Kidney epithelial cell (primary cell): ENCODE data around the gene TEKT3. TPM values are rescaled to one million over a fixed set of nuclear protein-coding genes. Genes with fewer than 3 reads are reported as not detected.

Experiments
- DNase-seq: peaks from one replicate; pipeline ENCODE4 v3.0.0-alpha.2; 2010; ENCODE audit warnings: low read depth
- H3K27me3 ChIP-seq: 2 replicates; pipeline ENCODE4 v1.6.0; 2011; ENCODE audit warnings: low read length; ENCODE audit not compliant: control insufficient read depth, insufficient read depth
- H3K36me3 ChIP-seq: 2 replicates; pipeline ENCODE4 v1.5.1; 2011; ENCODE audit warnings: low read length; ENCODE audit not compliant: control insufficient read depth, insufficient read depth
- H3K4me3 ChIP-seq: 2 replicates; pipeline ENCODE4 v1.5.1; 2011; ENCODE audit warnings: low read depth, mild to moderate bottlenecking, control low read depth, low read length
- total RNA-seq: library from RNA; depleted of rRNA; stranded (reverse); fragments of >200 nt; gene quantifications from 2 replicates; pipeline ENCODE4 v1.2.3, GENCODE V29; 2015
- TF ChIP-seq, protein P1 (sequence below): IDR thresholded peaks from 2 replicates; pipeline ENCODE4 v1.5.1; 2011; ENCODE audit warnings: mild to moderate bottlenecking, moderate library complexity, low read length, control low read depth, inconsistent platforms; ENCODE audit not compliant: insufficient read depth, poor library complexity, severe bottlenecking

The TEKT3 gene
- total RNA-seq, 1 donor from 2014 or later: not detected

DNA sequence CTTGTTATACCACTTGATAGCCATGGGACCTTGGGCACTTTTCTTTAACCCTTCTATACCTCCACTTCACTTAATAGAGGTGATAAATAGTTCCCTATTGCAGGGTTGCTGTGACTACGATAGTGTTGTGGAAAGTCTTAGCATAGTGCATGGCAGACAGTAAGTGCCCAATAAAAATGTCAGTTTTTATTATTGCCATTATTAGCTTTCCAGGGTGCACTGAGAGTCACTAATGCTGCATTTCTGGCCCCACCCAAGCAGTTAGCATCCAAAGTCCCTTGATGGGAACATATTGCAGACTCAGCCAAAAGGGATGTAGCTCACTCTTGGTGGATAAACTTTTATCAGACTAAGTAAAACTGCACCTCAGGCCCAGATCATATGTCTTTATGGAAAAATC is 41.5 kb upstream of the TEKT3 start:
- TF ChIP-seq, protein P1, sequence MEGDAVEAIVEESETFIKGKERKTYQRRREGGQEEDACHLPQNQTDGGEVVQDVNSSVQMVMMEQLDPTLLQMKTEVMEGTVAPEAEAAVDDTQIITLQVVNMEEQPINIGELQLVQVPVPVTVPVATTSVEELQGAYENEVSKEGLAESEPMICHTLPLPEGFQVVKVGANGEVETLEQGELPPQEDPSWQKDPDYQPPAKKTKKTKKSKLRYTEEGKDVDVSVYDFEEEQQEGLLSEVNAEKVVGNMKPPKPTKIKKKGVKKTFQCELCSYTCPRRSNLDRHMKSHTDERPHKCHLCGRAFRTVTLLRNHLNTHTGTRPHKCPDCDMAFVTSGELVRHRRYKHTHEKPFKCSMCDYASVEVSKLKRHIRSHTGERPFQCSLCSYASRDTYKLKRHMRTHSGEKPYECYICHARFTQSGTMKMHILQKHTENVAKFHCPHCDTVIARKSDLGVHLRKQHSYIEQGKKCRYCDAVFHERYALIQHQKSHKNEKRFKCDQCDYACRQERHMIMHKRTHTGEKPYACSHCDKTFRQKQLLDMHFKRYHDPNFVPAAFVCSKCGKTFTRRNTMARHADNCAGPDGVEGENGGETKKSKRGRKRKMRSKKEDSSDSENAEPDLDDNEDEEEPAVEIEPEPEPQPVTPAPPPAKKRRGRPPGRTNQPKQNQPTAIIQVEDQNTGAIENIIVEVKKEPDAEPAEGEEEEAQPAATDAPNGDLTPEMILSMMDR: no peak
- no peak overlapping the region for H3K4me3 ChIP-seq
- no peaks in the 10 kb centered on the region for H3K36me3 ChIP-seq
- peaks cover 2% of the 10 kb centered on the region for H3K27me3 ChIP-seq
- no peak for DNase-seq

DNA sequence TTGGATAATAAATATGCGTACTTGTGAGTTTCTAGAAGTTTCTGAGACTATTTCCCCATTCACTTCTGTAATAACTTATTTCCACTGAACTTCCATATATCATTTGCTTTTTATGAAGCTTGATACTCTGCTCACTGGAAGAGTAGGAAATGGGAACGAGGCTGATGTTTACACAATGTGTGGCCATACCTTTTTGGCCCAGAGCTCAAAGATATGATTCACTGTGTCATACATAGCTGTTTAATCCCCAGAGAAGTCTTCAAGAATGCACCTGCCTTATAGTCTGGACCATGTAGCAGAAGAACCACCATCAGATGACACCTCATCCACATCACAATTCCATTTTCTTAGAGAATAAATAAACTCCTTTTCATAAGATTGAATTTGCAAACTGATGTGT is 40.3 kb upstream of the TEKT3 start:
- Histone ChIP-seq H3K36me3 (no peaks in the 10 kb centered on the region), H3K4me3 (no peak overlapping the region), H3K27me3 (peaks cover 2% of the 10 kb centered on the region)
- no peak for DNase-seq
- TF ChIP-seq, protein P1: no peak

DNA sequence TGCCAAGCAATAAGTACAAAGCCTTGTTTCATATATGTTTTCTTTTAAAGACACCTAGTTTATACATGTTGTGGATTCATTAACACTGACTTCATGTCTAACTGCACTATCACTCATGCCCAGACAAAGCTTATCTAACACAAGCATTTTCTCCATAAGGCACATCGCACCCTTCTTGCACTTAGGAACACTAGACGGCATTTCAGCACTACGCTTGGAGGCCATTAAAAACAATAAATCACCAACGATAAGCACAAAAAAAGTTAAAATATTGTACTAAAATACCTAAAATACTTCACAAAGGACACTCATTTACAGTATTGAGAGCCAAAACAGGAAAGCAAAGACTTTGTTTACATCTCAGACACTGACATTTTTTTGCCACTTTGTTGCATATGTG is 39.0 kb upstream of the TEKT3 start:
- no peak overlapping the region for H3K4me3 ChIP-seq
- TF ChIP-seq, protein P1: no peak
- no peaks in the 10 kb centered on the region for H3K36me3 ChIP-seq
- H3K27me3 ChIP-seq: peaks cover 2% of the 10 kb centered on the region
- no peak for DNase-seq

DNA sequence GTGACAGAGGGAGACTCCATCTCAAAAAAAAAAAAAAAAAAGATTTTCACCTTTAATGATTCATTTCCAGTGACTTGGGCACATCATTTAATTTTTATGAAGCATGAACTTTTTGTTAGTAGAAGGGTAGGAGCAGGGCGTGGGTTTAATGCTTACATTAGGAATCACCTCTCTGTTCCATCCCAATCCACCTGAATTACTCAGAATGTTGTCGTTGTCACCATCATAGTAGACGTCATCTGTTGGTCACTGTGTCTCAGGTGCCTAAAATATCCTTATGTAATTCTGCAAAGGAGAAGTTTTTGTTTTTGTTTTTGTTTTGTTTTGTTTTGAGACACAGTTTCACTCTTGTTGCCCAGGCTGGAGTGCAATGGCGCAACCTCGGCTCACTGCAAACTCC is 38.3 kb upstream of the TEKT3 start:
- Histone ChIP-seq H3K36me3 (no peaks in the 10 kb centered on the region), H3K27me3 (peaks cover 2% of the 10 kb centered on the region), H3K4me3 (no peak overlapping the region)
- TF ChIP-seq, protein P1: no peak
- DNase-seq: no peak

DNA sequence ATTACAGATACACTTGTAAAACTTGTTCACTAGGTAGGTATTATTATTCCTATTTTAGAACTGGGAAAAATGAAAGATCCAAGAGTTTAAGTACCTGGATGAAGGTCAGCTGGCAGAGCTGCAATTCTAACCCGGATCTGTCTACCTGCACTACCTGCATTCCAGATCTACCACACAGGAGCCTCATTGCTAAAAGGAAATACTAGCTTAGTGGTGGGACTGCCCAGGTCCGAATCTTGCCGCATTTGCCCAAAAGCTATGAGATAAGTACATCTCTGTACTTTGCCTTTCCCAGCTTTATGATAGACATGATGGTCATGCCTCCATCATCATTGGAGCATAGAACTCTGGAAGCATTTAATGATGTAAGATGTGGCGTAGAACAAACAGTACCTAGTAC is 36.8 kb upstream of the TEKT3 start:
- no peak for DNase-seq
- no peaks in the 10 kb centered on the region for H3K36me3 ChIP-seq
- no peaks in the 10 kb centered on the region for H3K27me3 ChIP-seq
- TF ChIP-seq, protein P1: no peak
- H3K4me3 ChIP-seq: no peak overlapping the region

DNA sequence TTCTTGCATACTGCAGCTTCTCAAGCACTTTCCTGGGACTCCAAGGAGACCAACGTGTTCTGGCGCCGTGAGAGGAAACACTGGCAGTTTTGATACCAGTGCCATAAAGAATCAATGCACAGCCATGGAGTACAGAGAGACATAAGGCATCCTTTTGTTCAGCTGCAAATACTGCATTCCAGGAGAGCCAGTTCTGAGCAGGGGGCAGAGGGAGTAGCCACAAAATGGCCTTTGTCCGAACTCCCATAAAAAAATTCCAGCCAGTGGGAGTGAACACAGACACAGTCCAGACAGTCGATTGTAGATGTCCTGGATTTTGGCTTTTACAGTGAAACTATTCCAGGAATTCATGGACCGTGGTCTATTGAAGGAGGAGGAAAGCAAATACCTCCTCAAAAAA is 36.2 kb upstream of the TEKT3 start:
- no peaks in the 10 kb centered on the region for H3K27me3 ChIP-seq
- no peak overlapping the region for H3K4me3 ChIP-seq
- H3K36me3 ChIP-seq: no peaks in the 10 kb centered on the region
- DNase-seq: no peak
- TF ChIP-seq, protein P1: no peak
